GM10266 (cell line): ENCODE measurements around the gene SELENOM.
"Not testable (repeated sequence)": the region's sequence is repeated elsewhere in the genome, so short reads cannot be mapped to it uniquely, and the experiment has no call there.

Experiments
- DNase-seq: peaks from one replicate; pipeline ENCODE4 v3.0.0; 2012; ENCODE audit errors: extremely low spot score
- TF ChIP-seq, protein P1 (sequence below): IDR thresholded peaks from 2 replicates; pipeline ENCODE4 v1.5.1; 2012; ENCODE audit warnings: mild to moderate bottlenecking, low read depth; ENCODE audit not compliant: control insufficient read depth, insufficient read depth; ENCODE audit errors: missing control alignments

The SELENOM gene

DNA sequence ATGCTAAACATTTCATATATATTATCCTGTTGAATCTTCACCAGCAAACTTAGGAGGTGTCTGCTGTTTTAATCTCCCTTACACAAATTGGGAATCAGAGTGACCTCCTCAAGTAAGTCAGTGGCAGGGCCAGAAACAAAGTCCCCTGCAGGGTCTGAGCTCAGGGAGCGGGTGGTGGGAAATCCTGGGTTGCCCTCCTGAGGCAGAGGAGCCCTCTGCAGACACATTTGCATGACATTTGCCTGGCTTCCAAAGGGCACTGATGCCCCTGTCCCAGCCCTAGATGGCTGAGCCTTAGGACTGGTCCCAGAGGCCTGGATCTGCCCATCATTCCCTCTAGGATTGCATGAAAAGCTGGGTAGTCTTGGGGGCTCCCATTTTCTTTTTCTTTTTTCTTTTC lies 13.3 kb upstream of the SELENOM start:
- TF ChIP-seq, protein P1, sequence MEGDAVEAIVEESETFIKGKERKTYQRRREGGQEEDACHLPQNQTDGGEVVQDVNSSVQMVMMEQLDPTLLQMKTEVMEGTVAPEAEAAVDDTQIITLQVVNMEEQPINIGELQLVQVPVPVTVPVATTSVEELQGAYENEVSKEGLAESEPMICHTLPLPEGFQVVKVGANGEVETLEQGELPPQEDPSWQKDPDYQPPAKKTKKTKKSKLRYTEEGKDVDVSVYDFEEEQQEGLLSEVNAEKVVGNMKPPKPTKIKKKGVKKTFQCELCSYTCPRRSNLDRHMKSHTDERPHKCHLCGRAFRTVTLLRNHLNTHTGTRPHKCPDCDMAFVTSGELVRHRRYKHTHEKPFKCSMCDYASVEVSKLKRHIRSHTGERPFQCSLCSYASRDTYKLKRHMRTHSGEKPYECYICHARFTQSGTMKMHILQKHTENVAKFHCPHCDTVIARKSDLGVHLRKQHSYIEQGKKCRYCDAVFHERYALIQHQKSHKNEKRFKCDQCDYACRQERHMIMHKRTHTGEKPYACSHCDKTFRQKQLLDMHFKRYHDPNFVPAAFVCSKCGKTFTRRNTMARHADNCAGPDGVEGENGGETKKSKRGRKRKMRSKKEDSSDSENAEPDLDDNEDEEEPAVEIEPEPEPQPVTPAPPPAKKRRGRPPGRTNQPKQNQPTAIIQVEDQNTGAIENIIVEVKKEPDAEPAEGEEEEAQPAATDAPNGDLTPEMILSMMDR: no peak
- no peak for DNase-seq

DNA sequence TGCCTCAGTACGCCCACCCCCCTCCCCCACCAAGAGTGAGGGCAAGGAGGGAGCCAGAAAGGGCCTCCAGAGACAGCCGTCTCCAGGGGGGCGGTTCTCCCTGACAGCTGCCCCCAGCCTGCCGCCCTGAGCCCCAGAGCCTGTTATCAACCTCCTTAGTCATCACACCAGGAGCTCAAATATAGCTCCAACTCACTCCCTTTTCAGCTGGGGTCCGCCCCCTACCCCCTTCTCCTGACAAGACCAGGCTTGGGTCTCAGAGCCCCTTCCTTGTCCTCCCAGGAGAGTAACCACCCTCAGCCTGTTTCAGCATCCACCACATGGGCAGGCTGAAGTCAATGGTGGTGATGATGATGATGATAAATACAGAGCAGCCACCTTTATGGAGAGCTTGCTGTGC lies 12.9 kb upstream of the SELENOM start:
- DNase-seq: no peak
- TF ChIP-seq, protein P1: no peak

DNA sequence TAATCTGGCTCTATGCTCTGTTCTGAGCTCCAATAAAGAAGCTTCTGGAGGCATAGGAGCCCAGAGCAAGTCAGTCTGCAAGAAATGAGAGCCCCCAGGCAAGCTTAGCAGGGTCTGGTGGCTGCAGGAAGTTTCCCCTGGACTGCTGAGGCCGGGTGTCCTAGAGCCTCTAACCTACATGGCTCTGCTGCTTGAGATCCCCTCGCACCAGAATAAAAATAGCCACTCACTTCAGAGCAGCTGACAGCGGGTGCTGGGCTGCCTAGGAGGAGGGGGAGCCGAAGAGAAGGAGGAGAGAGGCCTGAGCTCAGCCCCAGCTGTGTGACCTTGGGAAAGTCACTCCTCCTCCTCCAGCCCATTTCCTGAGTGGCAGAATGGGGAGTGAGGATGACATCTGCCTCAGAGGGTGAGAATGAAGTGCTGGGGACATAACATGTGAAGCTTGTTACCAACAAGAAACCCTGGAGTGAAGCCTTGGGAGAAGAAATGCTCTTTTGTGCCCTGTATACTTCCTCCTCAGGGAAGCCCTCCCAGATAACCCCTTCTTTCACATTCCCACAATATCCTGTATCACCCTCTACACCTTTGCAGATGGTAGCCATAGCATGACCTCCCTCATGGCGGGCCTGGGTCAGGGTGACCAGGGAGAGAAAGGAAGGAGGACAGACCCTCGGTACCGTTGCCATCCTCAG lies 11.8 kb upstream of the SELENOM start:
- TF ChIP-seq, protein P1: no peak
- DNase-seq: no peak

DNA sequence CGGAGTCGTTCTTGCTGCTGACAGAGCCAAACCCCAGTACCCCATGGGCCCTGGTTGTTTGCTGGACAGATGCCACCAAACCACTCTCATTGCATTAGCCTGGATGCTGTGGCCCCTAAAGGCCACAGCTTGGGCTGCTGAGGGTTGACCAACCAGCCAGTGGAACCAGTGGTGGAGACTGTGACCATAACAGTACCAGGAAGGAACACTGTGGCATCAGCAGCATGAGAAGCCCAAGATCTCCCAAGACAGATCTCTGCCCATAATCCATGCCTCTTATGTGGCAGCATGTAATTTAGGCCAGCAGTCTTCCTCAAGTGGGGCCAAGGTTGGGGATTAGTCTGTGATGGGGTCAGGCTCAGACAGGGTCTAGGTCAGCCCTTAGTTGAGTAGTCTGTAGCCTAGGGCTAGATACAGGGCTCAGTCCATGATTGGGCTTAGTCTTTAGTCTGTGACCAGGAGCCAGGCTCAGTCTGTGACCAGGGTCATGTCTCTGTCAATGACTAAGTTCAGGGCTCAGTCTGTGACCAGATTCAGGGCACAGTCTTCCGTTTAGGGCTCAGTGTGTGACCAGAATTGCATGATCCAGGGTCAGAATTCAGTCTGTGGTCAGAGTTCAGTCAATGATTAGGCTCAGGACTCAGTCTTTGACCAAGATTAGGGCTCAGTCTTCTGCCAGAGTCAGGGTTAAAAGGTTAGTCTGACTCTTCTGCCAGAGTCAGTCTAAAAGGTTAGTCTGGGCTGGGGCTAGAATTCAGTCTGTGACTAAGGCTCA lies 10.9 kb upstream of the SELENOM start:
- TF ChIP-seq, protein P1: no peak
- DNase-seq: no peak

DNA sequence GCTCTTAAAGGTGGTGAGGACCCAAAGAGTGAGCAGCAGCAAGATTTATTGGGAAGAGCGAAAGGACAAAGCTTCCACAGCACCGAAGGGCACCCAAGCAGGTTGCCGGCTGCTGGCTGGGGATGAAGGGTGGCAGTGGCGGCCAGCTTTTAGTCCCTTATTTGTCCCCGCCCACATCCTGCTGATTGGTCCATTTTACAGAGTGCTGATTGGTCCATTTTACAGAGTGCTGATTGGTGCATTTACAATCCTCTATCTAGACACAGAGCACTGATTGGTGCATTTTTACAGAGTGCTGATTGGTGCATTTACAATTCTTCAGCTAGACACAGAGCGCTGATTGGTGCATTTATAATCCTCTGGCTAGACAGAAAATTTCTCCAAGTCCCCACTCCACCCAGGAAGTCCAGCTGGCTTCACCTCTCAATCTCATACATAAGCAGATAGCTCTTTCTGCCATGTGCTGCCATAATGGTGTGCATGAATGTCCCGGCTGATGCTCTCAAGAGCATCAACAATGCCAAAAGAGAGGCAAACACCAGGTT lies 5.3 kb upstream of the SELENOM start:
- not testable (repeated sequence) for DNase-seq

DNA sequence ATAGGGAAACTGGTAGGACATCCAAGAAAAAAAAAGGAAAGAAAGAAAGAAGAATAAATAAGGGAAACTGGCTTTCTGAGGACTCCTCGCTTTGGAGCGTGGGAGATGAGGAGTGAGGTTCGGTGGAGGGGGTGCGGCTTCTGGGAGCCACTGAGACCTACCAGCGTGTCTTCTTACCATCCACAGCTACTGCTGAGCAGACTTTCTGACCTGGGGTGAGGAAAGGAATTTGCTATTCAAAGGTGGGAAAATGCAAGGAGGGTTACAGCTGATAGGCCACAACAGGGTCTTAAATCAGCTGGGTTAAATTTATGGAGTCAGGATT lies 488 bp upstream of the SELENOM start:
- TF ChIP-seq, protein P1: no peak
- no peak for DNase-seq

DNA sequence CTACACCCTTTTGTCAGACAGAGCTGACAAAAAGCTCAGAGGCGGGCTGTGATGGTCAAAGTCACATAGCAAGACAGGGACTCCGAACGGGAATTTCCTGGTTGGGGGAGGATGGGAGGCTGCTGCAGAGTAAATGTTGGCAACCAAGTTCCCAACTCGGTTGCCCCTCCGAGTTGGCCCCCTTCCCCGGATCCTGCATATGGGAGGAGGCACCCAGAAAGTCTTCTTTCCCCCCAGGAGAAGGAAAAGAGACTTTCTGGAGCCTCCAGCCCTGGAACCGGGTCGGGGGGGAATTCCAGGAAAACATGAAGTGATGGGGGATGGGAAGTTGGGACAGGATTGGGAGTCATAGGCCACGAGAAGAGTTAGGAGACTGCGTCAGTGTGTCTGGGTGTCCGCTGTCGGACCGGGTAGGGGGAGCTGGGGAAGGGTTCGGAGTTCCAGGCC lies 614 bp downstream of the SELENOM start:
- no peak for DNase-seq
- TF ChIP-seq, protein P1: no peak
